NCI-H2196 treated with DMSO at 0.1 percent for 48 hours (cell line): ENCODE results near the gene TNFSF12.

Source experiments
- DNase-seq: peaks from one replicate; lab custom pipeline; 2025; ENCODE audit not compliant: unreplicated experiment; lab: John Stamatoyannopoulos, UW

TNFSF12 gene

DNA sequence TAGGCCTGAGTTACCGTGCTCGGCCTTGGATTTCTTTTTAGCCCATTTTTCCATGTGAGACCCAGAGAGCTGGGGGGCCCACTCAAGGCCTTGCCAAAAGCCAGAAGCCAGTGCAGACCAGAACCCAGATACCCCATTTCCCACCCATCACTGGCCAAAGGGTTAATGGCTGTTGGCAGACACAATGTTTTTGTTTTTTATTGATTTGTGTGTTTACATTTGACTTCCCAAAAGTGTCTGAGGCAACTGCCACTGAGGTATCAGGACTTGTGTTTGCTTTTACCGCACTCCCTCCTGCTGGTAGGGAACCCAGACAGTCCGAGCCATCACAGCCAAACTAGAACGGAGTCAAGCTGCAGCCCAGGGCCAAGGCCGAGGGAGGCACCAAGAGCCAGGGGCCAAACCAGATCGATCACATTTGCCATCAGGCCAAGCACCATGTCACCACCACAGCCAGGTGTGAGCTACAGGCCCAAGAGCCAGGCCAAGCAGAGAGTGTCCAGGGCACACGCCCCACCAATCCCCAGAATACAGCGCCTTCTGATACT is 7.7 kb upstream of the TNFSF12 start:
- no peak for DNase-seq

DNA sequence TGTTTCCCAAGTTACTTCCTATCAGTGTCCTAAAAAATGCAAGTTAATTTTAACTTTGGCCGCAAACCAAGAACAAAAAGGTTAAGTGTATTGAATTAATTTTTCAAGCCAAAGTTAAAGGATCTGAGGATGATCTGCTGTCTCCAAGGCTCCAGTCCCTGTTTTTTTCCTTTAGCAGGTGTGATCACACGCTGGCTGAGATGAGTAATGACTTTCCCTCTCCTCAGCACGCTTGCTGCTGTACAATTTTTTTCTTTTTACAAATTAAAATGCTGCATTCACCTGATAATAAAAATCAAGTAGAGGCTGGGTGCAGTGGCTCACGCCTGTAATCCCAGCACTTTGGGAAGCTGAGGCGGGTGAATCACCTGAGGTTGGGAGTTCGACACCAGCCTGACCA is 3.9 kb upstream of the TNFSF12 start:
- no peak for DNase-seq

DNA sequence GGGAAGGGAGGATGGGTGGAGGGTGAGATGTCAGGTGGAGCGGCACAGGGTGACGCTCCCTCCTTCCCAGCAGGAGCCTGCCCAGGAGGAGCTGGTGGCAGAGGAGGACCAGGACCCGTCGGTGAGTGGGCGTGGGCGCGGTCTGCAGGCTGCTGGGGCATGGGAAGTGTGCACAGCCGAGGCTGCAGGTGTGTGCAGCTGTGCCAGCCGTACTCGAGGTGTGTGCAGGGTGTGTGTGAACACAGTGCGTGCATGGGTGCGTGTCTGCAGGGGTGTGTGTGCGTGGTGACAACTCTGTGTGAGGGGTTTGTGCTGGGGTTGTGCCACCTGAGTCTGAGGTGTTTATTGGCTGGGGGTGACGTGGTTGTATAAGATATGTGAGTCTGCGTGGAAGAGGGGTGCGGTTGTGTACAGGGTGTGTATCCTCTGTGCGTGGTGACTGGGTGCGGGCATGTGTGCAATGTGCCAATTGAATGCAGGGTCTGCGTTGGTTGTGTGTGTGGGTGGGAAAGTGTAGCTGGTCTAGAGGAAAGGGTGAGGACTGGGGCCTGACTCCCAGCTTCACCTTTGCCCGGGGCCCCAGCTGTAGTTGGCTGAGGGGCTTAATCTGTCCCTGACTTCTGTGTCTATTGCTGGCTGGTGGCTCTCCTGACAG is 670 bp downstream of the TNFSF12 start:
- no peak for DNase-seq

DNA sequence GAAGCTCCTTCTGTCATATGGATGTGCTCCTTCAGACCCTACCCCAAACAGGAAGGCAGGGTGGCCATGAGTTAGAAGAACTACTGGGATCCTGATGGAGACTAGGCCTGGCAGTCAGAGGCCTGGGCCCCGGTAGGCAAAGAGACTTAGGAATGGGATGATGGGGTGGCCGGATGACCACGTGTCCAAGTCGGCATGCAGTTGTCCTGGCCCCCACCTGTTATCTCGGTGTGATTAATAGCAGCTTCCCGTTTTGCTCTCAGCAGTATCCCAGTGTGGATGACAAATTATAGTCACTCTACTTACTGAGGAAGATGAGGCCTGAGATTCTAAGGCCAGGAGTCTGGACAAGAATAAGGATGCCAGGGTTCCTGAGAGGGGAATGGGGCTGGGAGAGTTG is 1.5 kb downstream of the TNFSF12 start:
- DNase-seq = no peak

DNA sequence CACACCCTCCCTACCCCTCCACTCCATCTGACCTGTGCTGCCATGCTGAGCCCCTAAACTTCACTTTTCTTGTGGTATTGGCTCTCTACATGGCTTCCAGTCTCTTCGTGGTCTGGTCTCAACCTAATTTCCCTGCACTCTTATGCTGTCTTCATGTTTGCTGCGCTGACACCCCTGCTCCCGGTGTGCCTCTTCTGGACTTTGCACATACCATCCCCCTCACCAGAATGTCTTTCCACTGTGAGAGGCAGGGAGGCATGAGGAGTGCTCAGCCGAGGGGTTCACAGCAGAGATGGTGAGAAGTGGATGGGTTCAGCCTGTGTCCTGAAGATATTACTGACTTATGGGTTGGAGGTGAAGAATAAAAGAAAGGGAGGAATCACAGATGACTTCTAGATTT is 2.5 kb downstream of the TNFSF12 start:
- DNase-seq = no peak

DNA sequence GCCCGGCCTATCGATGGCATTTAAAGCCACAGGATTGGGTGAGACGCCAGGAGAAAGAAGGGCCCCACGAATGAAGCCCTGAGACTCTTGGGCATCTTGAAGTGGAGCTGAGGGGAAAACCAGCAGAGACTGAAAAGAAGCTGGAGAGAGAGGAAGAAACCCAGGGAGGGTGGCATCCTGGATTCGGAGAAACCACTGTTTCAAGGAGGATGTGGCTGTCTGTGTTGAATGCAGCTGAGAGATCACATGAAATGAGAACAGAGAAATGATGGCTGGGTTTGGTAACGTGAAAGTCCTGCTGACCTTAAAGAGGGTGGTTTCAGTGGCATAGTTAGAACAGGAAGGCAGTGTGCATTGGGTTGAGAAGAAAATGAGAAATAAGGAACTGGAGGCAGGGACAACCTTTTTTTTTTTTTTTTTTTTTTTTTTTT is 3.8 kb downstream of the TNFSF12 start:
- no peak for DNase-seq

DNA sequence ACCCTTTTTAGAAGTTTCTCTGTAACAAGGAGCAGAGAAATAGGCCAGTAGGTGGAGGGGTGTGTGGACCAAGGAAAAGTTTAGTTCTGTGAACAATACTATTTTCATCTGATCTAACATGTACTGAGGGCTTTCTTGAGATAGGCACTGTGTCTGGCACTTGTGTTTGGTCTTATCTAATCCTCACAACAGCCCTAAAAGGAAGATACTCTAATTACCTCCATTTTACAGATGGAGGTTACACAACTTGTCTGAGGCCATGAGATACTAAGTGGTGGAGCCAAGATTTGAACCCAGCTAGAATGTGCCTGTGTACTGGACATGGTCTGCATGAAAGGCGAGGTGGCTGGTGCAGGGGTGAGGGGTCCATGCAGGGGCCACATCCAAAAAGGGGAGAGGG is 4.5 kb downstream of the TNFSF12 start:
- no peak for DNase-seq

DNA sequence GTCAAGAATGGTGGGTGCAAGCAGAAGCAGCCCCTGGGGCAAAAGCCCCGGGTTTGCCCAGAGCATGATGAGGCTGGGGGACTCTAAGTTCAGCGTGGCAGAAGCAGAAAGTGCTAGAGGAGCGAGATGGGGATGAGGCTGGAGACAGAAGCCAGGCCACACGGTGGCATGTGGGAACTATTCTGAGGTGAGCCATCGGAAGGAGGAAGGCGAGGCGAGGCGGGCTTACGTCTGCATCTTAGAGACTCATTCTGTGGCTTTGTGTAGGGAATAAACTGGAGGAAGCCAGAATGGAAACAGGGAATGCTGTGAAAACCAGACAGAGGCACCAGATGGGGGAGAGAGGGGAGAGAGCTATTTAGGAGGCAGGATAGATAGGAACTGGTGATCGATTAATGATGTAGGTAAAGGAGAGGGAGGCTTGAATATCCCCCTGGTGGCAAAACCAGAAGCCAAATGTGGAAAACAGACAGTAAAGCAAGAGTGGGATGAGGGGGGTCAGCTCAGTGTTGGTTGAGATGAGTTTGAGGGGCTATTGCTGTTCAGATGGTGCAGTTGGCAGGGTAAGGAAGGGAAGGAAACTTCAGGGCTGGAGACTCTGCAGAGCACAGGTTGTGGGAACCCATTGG is 6.6 kb downstream of the TNFSF12 start:
- no peak for DNase-seq

DNA sequence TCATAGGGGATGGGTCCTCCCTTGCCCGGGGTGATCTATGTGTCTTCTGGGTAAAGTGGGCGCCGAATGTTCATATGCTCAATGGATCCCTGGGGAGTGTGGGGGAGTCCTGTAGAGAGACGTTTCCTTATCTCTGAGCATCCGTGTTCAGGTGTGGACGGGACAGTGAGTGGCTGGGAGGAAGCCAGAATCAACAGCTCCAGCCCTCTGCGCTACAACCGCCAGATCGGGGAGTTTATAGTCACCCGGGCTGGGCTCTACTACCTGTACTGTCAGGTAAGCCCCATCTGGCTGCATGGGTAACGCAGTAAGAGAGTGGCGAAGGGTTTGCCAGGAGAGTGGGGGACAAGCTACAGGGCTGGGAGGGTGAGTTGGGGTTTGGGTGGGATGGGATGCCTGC is 7.8 kb downstream of the TNFSF12 start:
- DNase-seq = no peak

DNA sequence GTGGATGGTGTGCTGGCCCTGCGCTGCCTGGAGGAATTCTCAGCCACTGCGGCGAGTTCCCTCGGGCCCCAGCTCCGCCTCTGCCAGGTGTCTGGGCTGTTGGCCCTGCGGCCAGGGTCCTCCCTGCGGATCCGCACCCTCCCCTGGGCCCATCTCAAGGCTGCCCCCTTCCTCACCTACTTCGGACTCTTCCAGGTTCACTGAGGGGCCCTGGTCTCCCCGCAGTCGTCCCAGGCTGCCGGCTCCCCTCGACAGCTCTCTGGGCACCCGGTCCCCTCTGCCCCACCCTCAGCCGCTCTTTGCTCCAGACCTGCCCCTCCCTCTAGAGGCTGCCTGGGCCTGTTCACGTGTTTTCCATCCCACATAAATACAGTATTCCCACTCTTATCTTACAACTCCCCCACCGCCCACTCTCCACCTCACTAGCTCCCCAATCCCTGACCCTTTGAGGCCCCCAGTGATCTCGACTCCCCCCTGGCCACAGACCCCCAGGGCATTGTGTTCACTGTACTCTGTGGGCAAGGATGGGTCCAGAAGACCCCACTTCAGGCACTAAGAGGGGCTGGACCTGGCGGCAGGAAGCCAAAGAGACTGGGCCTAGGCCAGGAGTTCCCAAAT is 8.4 kb downstream of the TNFSF12 start:
- DNase-seq = no peak

DNA sequence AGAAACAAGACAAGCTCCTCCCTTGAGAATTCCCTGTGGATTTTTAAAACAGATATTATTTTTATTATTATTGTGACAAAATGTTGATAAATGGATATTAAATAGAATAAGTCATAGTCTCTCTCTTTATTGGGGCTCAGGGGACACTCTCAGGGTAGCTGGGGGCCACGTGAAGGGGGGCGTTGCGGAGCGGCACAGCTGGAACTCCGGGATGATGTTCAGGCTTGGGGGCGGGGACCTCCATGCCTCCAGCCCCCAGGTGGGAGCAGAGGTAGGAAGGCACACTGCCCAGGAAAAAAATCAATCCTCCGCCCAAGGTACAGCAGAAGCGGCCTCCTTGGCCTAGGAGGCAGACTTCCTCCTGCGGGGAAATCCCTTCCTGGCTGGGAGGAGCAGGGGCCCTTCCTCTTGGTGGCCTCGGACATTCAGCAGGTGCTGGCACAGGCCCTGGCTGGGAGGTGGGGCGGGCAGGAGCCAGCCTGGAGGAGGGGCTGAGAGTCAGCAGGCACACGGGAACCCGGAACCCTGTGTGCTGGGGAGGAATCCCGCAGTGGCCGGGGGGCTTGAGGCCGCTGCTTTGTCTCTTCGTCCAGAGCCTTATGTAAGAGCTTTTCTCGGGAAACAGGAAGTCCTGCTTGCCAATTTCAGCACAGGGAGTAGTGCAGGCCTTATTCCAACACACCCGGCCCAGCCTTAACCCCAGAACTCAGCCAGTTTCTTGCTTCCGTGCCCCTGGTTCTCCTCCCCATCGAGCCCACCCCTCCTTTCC is 9.1 kb downstream of the TNFSF12 start:
- peak; percentile 48 for DNase-seq

DNA sequence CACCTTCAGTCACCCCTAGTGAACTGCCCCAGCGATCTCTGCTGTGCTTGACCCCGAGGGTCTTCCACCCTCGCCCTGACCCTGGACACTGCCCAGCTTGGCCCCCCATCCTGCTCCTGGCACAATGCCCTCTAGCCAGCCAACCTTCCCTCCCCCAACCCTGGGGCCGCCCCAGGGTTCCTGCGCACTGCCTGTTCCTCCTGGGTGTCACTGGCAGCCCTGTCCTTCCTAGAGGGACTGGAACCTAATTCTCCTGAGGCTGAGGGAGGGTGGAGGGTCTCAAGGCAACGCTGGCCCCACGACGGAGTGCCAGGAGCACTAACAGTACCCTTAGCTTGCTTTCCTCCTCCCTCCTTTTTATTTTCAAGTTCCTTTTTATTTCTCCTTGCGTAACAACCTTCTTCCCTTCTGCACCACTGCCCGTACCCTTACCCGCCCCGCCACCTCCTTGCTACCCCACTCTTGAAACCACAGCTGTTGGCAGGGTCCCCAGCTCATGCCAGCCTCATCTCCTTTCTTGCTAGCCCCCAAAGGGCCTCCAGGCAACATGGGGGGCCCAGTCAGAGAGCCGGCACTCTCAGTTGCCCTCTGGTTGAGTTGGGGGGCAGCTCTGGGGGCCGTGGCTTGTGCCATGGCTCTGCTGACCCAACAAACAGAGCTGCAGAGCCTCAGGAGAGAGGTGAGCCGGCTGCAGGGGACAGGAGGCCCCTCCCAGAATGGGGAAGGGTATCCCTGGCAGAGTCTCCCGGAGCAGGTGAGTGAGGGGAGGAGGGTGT is 9.9 kb downstream of the TNFSF12 start, which contains the start of gene TNFSF13:
TSS of gene TNFSF13 (plus strand) at position 207 of the 776 bp plus-strand sequence. CDS start at position 497, 290 bp downstream.
- no peak for DNase-seq

DNA sequence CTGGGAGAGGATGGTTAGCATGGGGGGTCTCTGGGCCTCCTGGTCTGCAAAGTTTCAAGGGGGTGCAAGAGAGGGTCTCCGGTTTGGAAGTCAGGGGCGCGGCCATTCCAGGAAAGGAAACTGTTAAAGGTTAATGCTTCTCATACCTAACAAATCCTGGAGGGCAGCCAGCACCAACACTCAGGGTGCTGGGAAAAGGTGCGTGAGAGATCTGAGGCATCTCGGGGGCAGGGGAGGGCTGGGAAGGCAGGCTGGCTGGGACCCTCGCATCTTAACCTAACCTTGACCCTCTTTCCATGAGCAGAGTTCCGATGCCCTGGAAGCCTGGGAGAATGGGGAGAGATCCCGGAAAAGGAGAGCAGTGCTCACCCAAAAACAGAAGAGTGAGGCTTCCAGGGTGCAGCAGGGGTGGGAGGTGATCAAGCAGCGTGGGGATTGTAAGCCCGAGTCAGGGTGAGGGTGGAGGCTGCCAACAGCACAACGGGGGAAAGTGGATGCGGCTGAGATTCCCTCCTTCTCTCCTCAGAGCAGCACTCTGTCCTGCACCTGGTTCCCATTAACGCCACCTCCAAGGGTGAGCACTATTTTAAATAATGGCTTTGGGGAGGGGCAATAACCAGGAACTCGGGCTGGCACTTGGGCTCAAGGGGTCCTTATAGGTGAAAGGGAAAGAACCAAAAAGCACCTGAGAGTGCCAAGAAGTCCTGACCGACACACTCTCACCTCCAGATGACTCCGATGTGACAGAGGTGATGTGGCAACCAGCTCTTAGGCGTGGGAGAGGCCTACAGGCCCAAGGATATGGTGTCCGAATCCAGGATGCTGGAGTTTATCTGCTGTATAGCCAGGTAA is 10.7 kb downstream of the TNFSF12 start:
- DNase-seq = no peak

DNA sequence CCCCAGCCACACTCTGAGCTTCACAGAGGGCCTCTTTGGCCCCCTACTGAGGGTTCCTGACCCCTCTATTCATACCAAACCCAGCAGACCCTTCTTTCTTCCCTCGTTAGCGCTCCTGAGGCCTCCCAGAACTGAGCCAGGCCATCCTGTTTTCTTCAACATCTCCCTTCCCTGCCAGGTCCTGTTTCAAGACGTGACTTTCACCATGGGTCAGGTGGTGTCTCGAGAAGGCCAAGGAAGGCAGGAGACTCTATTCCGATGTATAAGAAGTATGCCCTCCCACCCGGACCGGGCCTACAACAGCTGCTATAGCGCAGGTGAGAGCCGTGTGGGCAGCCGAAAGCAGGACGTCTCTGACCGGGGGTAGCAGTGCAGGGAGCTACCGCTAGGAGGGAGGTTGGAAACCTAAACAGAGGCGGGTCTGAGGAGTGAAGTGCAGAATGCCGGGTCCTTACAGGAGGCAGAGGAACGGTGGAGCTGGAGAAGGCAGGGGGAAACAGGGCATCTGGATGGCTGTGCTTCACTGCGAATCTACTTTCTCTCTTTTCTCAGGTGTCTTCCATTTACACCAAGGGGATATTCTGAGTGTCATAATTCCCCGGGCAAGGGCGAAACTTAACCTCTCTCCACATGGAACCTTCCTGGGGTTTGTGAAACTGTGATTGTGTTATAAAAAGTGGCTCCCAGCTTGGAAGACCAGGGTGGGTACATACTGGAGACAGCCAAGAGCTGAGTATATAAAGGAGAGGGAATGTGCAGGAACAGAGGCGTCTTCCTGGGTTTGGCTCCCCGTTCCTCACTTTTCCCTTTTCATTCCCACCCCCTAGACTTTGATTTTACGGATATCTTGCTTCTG is 11.5 kb downstream of the TNFSF12 start:
- no peak for DNase-seq

DNA sequence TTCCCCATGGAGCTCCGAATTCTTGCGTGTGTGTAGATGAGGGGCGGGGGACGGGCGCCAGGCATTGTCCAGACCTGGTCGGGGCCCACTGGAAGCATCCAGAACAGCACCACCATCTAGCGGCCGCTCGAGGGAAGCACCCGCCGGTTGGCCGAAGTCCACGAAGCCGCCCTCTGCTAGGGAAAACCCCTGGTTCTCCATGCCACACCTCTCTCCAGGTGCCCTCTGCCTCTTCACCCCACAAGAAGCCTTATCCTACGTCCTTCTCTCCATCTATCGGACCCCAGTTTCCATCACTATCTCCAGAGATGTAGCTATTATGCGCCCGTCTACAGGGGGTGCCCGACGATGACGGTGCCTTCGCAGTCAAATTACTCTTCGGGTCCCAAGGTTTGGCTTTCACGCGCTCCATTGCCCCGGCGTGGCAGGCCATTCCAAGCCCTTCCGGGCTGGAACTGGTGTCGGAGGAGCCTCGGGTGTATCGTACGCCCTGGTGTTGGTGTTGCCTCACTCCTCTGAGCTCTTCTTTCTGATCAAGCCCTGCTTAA is 12.2 kb downstream of the TNFSF12 start:
- peak; percentile 68 for DNase-seq

DNA sequence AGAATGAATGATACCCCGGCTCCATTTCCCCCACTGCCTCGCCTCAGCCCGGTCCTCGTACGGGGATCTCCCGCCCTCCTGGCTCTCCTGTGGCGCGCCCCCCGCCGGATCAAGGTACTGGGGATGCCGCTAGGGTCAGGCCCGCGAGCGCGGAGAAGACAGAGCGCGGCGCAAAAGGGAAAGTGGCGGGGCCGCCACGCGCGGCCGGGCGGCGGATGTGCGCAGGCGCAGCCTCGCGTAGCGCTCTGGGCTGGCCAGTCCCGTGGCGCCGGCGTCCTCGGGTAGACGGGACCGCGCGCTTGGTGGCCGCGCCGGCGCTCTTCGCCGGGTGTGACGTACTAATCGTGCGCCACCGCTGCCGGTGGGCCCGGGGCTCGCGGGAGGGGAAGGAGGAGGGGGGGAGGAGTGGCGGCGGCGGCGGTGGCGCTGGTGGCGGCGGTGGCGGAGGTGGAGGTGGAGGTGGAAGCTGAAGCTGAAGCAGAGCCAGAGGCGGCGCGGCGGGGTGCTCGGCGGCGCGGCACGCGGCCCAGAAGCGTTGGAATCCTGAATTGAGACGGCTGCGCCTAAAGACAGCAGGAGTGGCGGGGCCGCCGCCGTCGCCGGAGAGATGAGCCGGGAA is 12.8 kb downstream of the TNFSF12 start, which contains the start of gene SENP3:
TSS of gene SENP3 (plus strand) at position 331 of the 619 bp plus-strand sequence. CDS start 1,158 bp downstream, outside the sequence.
- peak; percentile 58 for DNase-seq

DNA sequence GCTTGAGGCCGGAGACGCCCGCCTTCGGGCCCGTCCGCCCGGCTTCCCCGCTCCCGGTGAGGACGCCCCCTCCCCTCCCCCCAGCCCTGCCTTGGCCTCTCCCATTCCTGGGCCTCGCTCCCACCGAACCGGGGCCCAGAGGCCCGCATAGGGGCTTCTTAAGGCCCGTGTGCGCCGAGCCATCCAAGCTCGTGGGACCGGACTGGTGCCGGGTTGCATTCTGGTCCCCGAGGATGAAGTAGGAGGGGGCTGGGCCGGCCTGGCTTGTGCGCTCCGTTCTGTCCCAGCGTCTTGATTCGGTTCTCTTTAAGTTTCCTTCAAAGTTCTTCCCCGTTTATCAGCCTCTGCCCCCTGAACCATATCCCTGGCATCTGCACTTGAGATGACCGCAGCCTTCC is 13.3 kb downstream of the TNFSF12 start:
- no peak for DNase-seq
